Amygdala (tissue), 56 donors: ENCODE data around the gene FAM161A.
A peak's percentile ranks its signal among the peaks of the same experiment; 100 is the strongest.
"Not testable (repeated sequence)": the region's sequence is repeated elsewhere in the genome, so short reads cannot be mapped to it uniquely, and the experiment has no call there.

Source experiments
- DNase-seq, 56 donors: peaks; one replicate each; lab custom pipeline; 2025; lab: John Stamatoyannopoulos, UW

Gene FAM161A, protein sequence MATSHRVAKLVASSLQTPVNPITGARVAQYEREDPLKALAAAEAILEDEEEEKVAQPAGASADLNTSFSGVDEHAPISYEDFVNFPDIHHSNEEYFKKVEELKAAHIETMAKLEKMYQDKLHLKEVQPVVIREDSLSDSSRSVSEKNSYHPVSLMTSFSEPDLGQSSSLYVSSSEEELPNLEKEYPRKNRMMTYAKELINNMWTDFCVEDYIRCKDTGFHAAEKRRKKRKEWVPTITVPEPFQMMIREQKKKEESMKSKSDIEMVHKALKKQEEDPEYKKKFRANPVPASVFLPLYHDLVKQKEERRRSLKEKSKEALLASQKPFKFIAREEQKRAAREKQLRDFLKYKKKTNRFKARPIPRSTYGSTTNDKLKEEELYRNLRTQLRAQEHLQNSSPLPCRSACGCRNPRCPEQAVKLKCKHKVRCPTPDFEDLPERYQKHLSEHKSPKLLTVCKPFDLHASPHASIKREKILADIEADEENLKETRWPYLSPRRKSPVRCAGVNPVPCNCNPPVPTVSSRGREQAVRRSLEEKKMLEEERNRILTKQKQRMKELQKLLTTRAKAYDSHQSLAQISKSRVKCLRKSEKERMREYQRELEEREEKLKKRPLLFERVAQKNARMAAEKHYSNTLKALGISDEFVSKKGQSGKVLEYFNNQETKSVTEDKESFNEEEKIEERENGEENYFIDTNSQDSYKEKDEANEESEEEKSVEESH

DNA sequence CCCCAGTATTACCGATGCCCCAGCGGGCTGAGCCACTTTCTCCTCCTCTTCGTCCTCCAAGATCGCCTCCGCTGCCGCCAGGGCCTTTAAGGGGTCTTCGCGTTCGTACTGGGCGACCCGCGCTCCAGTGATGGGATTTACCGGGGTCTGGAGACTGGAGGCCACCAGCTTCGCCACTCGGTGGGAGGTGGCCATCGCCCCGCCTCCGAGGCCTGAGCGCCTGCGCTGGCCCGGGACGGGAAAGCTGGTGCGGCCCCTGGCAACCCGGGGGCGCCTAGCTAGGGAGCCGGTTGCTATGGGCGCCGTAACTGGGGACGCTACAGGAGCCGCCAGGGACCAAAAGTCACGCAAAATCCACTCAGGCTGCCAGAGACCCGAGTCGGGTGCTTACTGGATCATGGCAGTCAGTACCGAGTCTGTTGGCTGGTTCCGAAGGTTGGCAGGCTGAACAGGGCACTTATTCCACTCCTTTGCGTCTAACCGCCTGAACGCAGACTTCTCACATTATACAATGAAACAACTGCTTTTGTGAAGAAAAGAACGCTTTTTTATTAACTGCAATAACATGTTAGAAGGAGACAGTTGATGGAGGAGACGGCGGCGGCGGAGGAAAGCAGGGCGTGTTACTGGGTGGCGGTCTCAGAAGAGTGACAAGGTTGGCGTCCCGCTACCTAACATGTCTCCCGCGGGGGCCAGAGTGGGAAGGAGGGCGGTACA, at the start of gene FAM161A:
Gene FAM161A, minus strand, starts transcription at position 214 of the 717 bp plus-strand sequence. Its CDS starts 19 bp downstream, at position 195.
- peak; percentile 46 to 92 (median 84) for DNase-seq

- DNase-seq = no peak
Observed at GRCh38 chr2:61900281-61900680, 46.4 kb upstream of the FAM161A start.

DNA sequence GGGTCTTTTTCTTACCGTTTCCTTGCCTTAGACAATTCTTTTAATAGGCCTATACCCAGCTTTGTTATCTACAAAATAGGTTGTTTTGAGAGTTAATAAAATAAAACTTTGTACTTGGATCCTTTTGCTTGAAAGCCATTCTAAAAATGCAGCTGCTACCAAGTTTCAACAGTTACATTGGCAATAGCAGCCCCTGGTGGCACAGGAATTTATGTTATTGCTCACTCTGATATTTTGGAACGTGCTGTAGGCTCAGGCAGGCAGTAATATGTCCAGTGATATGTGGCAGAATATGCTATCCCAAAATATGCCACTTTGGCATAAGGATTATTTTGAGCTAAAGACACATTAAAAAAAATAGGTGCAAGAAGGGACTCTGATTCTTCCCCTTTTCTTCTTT, 45.0 kb upstream of the FAM161A start:
- peak in 2 of 56 donors; percentile 3 to 6 for DNase-seq

DNA sequence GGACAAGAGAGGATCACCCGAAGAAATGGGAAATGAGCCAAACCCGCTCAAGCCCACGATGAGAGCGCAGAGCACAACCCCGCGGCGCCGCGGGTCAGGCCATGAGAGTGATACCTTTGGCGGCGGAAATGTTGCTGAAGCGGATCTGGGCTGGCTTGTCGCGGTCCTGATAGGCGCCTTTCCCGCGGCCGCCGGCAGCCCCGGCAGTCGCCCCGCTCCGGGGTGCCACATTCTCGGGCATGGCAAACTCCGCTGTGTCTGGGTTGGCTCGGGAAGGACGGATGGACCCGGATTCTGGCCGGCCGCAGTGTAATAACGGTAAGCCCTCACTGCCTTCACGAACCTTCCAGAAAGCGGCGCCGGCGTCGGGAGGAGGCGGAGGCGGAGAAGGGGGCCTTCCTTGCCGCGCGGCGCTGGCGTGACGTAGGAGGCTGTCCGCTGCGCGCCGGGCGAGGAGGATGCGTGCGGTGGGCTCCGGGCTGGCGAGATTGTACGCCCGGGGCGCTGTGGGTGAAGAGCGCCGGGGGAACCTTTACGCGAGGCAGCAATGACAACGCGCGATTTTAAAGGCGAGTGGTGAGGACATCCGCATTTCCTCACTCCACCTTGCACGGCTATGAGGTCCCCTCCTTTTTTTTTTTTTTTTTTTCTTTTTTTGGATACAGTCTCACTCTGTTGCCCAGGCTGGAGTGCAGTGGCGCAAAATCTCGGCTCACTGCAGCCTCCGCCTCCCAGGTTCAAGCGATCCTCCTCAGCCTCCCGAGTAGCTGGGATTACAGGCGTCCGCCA, 34.6 kb upstream of the FAM161A start, which contains the start of gene CCT4:
Gene CCT4, minus strand, starts transcription at position 390 of the 789 bp plus-strand sequence. Its CDS starts 149 bp downstream, at position 241.
- DNase-seq = peak; percentile 49 to 94 (median 80)

- peak in 13 of 56 donors; percentile 15 to 62 (median 35) for DNase-seq
Observed at GRCh38 chr2:61887717-61888266, 33.9 kb upstream of the FAM161A start.

- DNase-seq = no peak
Observed at GRCh38 chr2:61885896-61886603, 32.2 kb upstream of the FAM161A start.

- no peak for DNase-seq
Observed at GRCh38 chr2:61882850-61883249, 29.0 kb upstream of the FAM161A start.

DNA sequence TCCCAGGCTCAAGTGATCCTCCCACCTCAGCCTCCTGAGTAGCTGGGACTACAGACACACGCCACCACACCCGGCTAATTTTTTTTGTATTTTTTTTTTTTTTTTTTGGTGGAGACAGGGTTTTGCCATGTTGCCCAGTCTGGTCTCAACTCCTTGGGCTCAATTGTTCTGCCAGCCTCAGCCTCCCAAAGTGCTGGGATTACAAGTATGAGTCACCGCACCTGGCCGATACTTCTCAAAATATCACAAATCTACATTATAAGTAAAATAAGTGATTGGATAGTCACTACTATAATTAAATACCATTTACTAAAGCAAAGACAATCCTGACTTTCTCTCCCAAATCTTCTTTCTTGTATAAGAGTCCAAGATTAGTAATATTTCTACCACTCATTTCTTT, 25.5 kb upstream of the FAM161A start:
- DNase-seq = not testable (repeated sequence)

DNA sequence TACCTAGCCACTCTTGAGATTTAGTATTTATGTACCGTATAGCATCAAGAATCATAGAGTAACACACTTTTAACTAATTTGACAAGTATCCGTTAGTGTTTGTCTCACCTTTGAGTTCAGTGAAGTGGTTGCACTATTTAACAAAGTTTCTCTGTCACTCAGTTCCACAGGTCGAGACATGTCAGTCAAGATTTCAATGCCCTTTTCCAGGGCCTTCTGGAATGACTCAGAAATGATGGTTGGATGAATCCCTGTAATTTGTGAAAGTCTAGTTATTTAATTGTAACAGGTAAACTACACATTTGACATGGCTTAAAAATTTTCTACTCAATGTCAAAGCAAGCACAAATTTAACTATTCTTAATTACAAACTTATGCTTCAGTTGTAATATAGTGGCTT, 24.9 kb upstream of the FAM161A start:
- no peak for DNase-seq

- no peak for DNase-seq
Observed at GRCh38 chr2:61877571-61878245, 23.8 kb upstream of the FAM161A start.

- DNase-seq = no peak
Observed at GRCh38 chr2:61876400-61876799, 22.5 kb upstream of the FAM161A start.

DNA sequence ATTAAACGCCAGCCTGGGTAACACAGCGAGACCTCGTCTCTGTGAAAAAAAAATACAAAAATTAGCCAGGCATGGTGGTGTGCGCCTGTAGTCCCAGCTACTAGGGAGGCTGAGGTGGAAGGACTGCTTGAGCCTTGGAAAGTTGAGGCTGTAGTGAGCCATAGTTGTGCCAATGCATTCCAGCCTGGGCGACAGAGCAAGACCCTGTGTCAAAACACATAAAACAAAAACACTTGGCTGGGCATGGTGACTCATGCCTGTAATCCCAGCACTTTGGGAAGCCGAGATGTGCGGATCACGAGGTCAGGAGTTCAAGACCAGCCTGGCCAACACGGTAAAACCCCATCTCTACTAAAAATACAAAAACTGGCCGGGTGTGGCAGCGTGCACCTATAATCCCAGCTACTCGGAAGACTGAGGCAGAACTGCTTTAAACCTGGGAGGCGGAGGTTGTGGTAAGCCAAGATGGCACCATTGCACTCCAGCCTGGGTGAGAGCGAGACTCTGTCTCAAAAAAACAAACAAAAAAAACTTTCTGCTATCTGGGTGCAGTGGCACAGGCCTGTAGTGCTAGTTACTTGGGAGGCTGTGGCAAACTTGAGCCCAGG, 12.7 kb upstream of the FAM161A start:
- not testable (repeated sequence) for DNase-seq

DNA sequence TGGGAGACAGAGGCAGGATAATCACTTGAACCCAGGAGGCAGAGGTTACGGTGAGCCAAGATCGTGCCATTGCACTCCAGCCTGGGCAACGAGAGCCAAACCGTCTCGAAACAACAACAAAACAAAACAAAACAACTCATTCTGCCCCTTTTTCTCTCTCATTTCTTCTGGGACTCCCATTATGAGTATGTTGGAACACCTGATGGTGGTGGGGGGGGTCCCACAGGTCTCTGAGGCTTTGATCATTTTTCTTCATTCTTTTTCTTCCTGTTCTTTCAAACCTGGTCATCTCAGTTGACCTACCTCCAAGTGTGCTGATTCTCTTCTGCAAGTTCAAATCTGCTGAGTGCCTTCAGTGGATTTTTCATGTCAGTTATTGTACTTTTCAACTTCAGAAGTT, 8.2 kb upstream of the FAM161A start:
- no peak for DNase-seq

- no peak for DNase-seq
Observed at GRCh38 chr2:61857224-61857623, 3.4 kb upstream of the FAM161A start.

GRCh38 chr2:61855318-61855613, 1.4 kb upstream of the FAM161A start:
- peak in 2 of 56 donors; percentile 10 to 33 for DNase-seq

- DNase-seq = peak; percentile 51 to 95 (median 85)
Observed at GRCh38 chr2:61854564-61855317, 881 bp upstream of the FAM161A start.

- DNase-seq = peak in 8 of 56 donors; percentile 3 to 83 (median 70)
Observed at GRCh38 chr2:61853086-61853846, 594 bp downstream of the FAM161A start.
